H9 (cell line): Measurements from ENCODE around the gene TLR3. TPM values are rescaled to one million over a fixed set of nuclear protein-coding genes. Genes with fewer than 3 reads are reported as not detected.

Experiments
- DNase-seq: peaks from one replicate; pipeline ENCODE4 v3.0.0-alpha.2; 2017
- H2AFZ ChIP-seq: one replicate; pipeline ENCODE4 v1.6.1; 2013; ENCODE audit warnings: mild to moderate bottlenecking, low read length, control low read depth, moderate library complexity
- H2AK5ac ChIP-seq: 2 replicates; pipeline ENCODE4 v1.6.1; 2013; ENCODE audit warnings: low read length, control low read depth, mixed read lengths; ENCODE audit not compliant: insufficient read length
- H2BK120ac ChIP-seq: one replicate; pipeline ENCODE4 v1.6.1; 2013; ENCODE audit warnings: low read depth, mild to moderate bottlenecking, low read length, control low read depth, inconsistent platforms; ENCODE audit not compliant: poor library complexity, severe bottlenecking
- H2BK12ac ChIP-seq: 2 replicates; pipeline ENCODE4 v1.6.1; 2013; ENCODE audit warnings: low read length, control low read depth, mixed read lengths, low read depth; ENCODE audit not compliant: insufficient read length
- H2BK15ac ChIP-seq: 2 replicates; pipeline ENCODE4 v1.6.1; 2013; ENCODE audit warnings: low read depth, low read length, control low read depth
- H2BK20ac ChIP-seq: one replicate; pipeline ENCODE4 v1.6.1; 2013; ENCODE audit warnings: low read depth, mild to moderate bottlenecking, low read length, control low read depth, inconsistent platforms; ENCODE audit not compliant: poor library complexity, severe bottlenecking
- H2BK5ac ChIP-seq: 2 replicates; pipeline ENCODE4 v1.6.1; 2013; ENCODE audit warnings: low read length, control low read depth, mixed read lengths; ENCODE audit not compliant: insufficient read length
- H3K14ac ChIP-seq: 2 replicates; pipeline ENCODE4 v1.6.1; 2013; ENCODE audit warnings: low read length, control low read depth; ENCODE audit not compliant: insufficient read depth
- H3K18ac ChIP-seq: 2 replicates; pipeline ENCODE4 v1.6.1; 2013; ENCODE audit warnings: low read depth, mild to moderate bottlenecking, mixed read lengths, low read length, control low read depth; ENCODE audit not compliant: insufficient read length
- H3K23ac ChIP-seq: 2 replicates; pipeline ENCODE4 v1.6.1; 2013; ENCODE audit warnings: low read length, control low read depth, mixed read lengths, low read depth; ENCODE audit not compliant: insufficient read length
- H3K23me2 ChIP-seq: 2 replicates; pipeline ENCODE4 v1.6.1; 2013; ENCODE audit warnings: low read depth, mild to moderate bottlenecking, mixed read lengths, low read length, control low read depth; ENCODE audit not compliant: insufficient read length, poor library complexity, severe bottlenecking
- H3K27ac ChIP-seq: 2 replicates; pipeline ENCODE4 v1.5.1; 2013; ENCODE audit warnings: low read length, control low read depth, mixed read lengths, low read depth; ENCODE audit not compliant: insufficient read length
- H3K27me3 ChIP-seq: 2 replicates; pipeline ENCODE4 v1.6.1; 2013; ENCODE audit warnings: low read length, control low read depth, inconsistent platforms; ENCODE audit not compliant: insufficient read depth
- H3K4ac ChIP-seq: 2 replicates; pipeline ENCODE4 v1.6.1; 2013; ENCODE audit warnings: low read depth, mild to moderate bottlenecking, control low read depth, inconsistent platforms, low read length, moderate library complexity
- H3K4me1 ChIP-seq: 2 replicates; pipeline ENCODE4 v1.6.1; 2013; ENCODE audit warnings: low read length, control low read depth, inconsistent platforms; ENCODE audit not compliant: insufficient read depth
- H3K4me2 ChIP-seq: 2 replicates; pipeline ENCODE4 v1.6.1; 2013; ENCODE audit warnings: low read length, control low read depth, mixed read lengths; ENCODE audit not compliant: insufficient read length, insufficient read depth
- H3K56ac ChIP-seq: 2 replicates; pipeline ENCODE4 v1.6.1; 2013; ENCODE audit warnings: low read depth, mild to moderate bottlenecking, mixed read lengths, low read length, control low read depth; ENCODE audit not compliant: insufficient read length
- H3K79me1 ChIP-seq: 2 replicates; pipeline ENCODE4 v1.6.1; 2013; ENCODE audit warnings: low read depth, mild to moderate bottlenecking, moderate library complexity, low read length, control low read depth, inconsistent platforms; ENCODE audit not compliant: insufficient read depth, poor library complexity, severe bottlenecking
- H3K79me2 ChIP-seq: 2 replicates; pipeline ENCODE4 v1.6.1; 2013; ENCODE audit warnings: low read length, control low read depth, inconsistent platforms; ENCODE audit not compliant: insufficient read depth
- H3K9ac ChIP-seq: 2 replicates; pipeline ENCODE4 v1.6.1; 2013; ENCODE audit warnings: low read length, control low read depth, mixed read lengths; ENCODE audit not compliant: insufficient read length; ENCODE audit errors: extremely low read depth
- H3K9me3 ChIP-seq: one replicate; pipeline ENCODE4 v1.6.1; 2013; ENCODE audit warnings: low read depth, low read length, inconsistent platforms; ENCODE audit not compliant: control insufficient read depth
- H3T11ph ChIP-seq: one replicate; pipeline ENCODE4 v1.6.1; 2013; ENCODE audit warnings: mild to moderate bottlenecking, low read length, control low read depth, inconsistent platforms
- H4K20me1 ChIP-seq: one replicate; pipeline ENCODE4 v1.6.1; 2013; ENCODE audit not compliant: control insufficient read depth, insufficient read length, insufficient read depth
- H4K5ac ChIP-seq: 2 replicates; pipeline ENCODE4 v1.6.1; 2013; ENCODE audit warnings: low read depth, mild to moderate bottlenecking, mixed read lengths, low read length, control low read depth; ENCODE audit not compliant: insufficient read length
- H4K8ac ChIP-seq: replicated peaks from 2 replicates; pipeline ENCODE4 v1.6.1; 2013; ENCODE audit warnings: low read length, control low read depth, mixed read lengths, low read depth; ENCODE audit not compliant: insufficient read length
- H4K91ac ChIP-seq: 2 replicates; pipeline ENCODE4 v1.6.1; 2013; ENCODE audit warnings: low read depth, mild to moderate bottlenecking, moderate library complexity, mixed read lengths, low read length, control low read depth; ENCODE audit not compliant: insufficient read length
- H3K27ac Mint-ChIP-seq, 3 experiments: 2 replicates in 2 of 3; 3 replicates in 1 of 3; pipeline ENCODE4 v1.8.0; 2020 to 2021; ENCODE audit warnings: mixed read lengths in 3 of 3, mild to moderate bottlenecking in 1 of 3, moderate library complexity in 1 of 3
- H3K27me3 Mint-ChIP-seq: 2 replicates; pipeline ENCODE4 v1.8.0; 2021; ENCODE audit warnings: low read depth, mild to moderate bottlenecking, moderate library complexity, mixed read lengths
- H3K36me3 Mint-ChIP-seq, 3 experiments: 2 replicates in 2 of 3; 3 replicates in 1 of 3; pipeline ENCODE4 v1.8.0; 2020 to 2021; ENCODE audit warnings: low read depth in 3 of 3, mixed read lengths in 3 of 3; ENCODE audit not compliant: insufficient read depth in 1 of 3
- H3K4me1 Mint-ChIP-seq, 2 experiments: 2 replicates each; pipeline ENCODE4 v1.8.0; 2020; ENCODE audit warnings: mixed read lengths in 2 of 2
- H3K4me3 Mint-ChIP-seq, 2 experiments: 2 replicates in 1 of 2; 3 replicates in 1 of 2; pipeline ENCODE4 v1.8.0; 2020 to 2021; ENCODE audit warnings: mild to moderate bottlenecking in 2 of 2, mixed read lengths in 2 of 2, moderate library complexity in 1 of 2
- H3K9me3 Mint-ChIP-seq, 2 experiments: 2 replicates in 1 of 2; 3 replicates in 1 of 2; pipeline ENCODE4 v1.8.0; 2020; ENCODE audit warnings: mild to moderate bottlenecking in 2 of 2, mixed read lengths in 2 of 2, moderate library complexity in 1 of 2
- CTCF ChIP-seq: fragments of 200-600 bp; sonication (generic); conservative IDR thresholded peaks from 3 replicates; pipeline ENCODE4 v1.8.0; 2021; ENCODE audit warnings: antibody characterized with exemption, mild to moderate bottlenecking
- WGBS: extraction: QIAGEN DNeasy Blood & Tissue Kit; methylation state at CpG from one replicate; pipeline ENCODE4 v1.1.7; 2013; ENCODE audit warnings: missing lambda C conversion rate, low lambda C conversion rate, mixed read lengths; ENCODE audit not compliant: insufficient read length; ENCODE audit errors: extremely low coverage; 5-methylcytosine and 5-hydroxymethylcytosine counted together
- total RNA-seq: library from RNA; stranded (reverse); gene quantifications from 2 replicates; pipeline ENCODE4 v1.2.1, GENCODE V29; 2021

Gene TLR3
- total RNA-seq, 1 experiment from 2014 or later = 0.92 TPM

GRCh38 chr4:186021461-186022167, 47.3 kb upstream of the TLR3 start:
- H2BK15ac ChIP-seq = no peak overlapping the region
- TF ChIP-seq CTCF = peak; percentile 97
- H3K23ac ChIP-seq = no peak overlapping the region
- no peaks in the 10 kb centered on the region for H3K9me3 ChIP-seq
- H3K4ac ChIP-seq = no peak overlapping the region
- H2AK5ac ChIP-seq = no peak overlapping the region
- H4K8ac ChIP-seq = no peak overlapping the region
- no peak overlapping the region for H3T11ph ChIP-seq
- peak; percentile 68 for DNase-seq
- H4K5ac ChIP-seq = no peak overlapping the region
- H3K79me2 ChIP-seq = no peaks in the 10 kb centered on the region
- H2BK12ac ChIP-seq = no peak overlapping the region
- peaks cover 2% of the 10 kb centered on the region; the same call in 1 of the 2 replicates for H3K4me1 ChIP-seq
- no peak overlapping the region for H4K91ac ChIP-seq
- no peak overlapping the region for H2BK5ac ChIP-seq
- H3K4me2 ChIP-seq = no peak overlapping the region
- no peak overlapping the region for H3K27ac Mint-ChIP-seq
- peaks cover 2 to 20% (median 13%) of the 10 kb centered on the region in 3 experiments for H3K36me3 Mint-ChIP-seq
- H3K27ac ChIP-seq = no peak overlapping the region
- H3K27me3 ChIP-seq = no peaks in the 10 kb centered on the region
- no peak overlapping the region for H3K9ac ChIP-seq
- no peak overlapping the region for H3K18ac ChIP-seq
- peaks cover 25 to 37% of the 10 kb centered on the region in 2 experiments for H3K4me1 Mint-ChIP-seq
- no peak overlapping the region for H3K14ac ChIP-seq
- H3K56ac ChIP-seq = no peak overlapping the region
- no peaks in the 10 kb centered on the region for H3K23me2 ChIP-seq
- peaks cover 11 to 14% of the 10 kb centered on the region in 2 experiments for H3K9me3 Mint-ChIP-seq
- no peak overlapping the region for H3K4me3 Mint-ChIP-seq
- no peak overlapping the region for H2BK20ac ChIP-seq
- no peak overlapping the region for H2BK120ac ChIP-seq
- WGBS = no CpG with 5 or more reads among the region's 11 CpGs
- peaks cover 2% of the 10 kb centered on the region for H3K27me3 Mint-ChIP-seq
- H4K20me1 ChIP-seq = no peaks in the 10 kb centered on the region
- peak overlapping the region; percentile 70 for H2AFZ ChIP-seq
- no peaks in the 10 kb centered on the region for H3K79me1 ChIP-seq
